Prostate gland (tissue), 2 donors: ENCODE results near the gene KANSL1. TPM values are rescaled to one million over a fixed set of nuclear protein-coding genes. Genes with fewer than 3 reads are reported as not detected.

Experiments
- DNase-seq: peaks from one replicate; pipeline ENCODE4 v3.0.0-alpha.2; 2019; ENCODE audit warnings: low spot score
- H3K27ac ChIP-seq, 2 donors: fragments of 200-600 bp; sonication (generic); 2 replicates each; pipeline ENCODE4 v1.5.1; 2017 to 2019
- H3K27me3 ChIP-seq: fragments of 200-600 bp; sonication (generic); replicated peaks from 2 replicates; pipeline ENCODE4 v1.5.1; 2019; ENCODE audit not compliant: insufficient read depth
- H3K36me3 ChIP-seq, 2 donors: fragments of 200-600 bp; sonication (generic); 1 replicate in 1 of 2; 2 replicates in 1 of 2; pipeline versions ENCODE4 v1.5.1 to v1.8.1; 2017 to 2019
- H3K4me1 ChIP-seq: fragments of 200-600 bp; sonication (generic); replicated peaks from 2 replicates; pipeline ENCODE4 v1.5.1; 2019
- H3K4me3 ChIP-seq, 2 donors: fragments of 200-600 bp; sonication (generic); 2 replicates each; pipeline ENCODE4 v1.5.1; 2017 to 2019
- H3K9me3 ChIP-seq: fragments of 200-600 bp; sonication (generic); 2 replicates; pipeline ENCODE4 v1.5.1; 2017
- CTCF ChIP-seq, 4 experiments: fragments of 200-600 bp in 2 of 4; fragments of 450-650 bp in 2 of 4; sonication (generic) in 2 of 4; IDR thresholded peaks; 1 replicate in 3 of 4; 2 replicates in 1 of 4; pipeline ENCODE4 v1.5.1; 2016 to 2019; ENCODE audit warnings: antibody characterized with exemption in 4 of 4, mild to moderate bottlenecking in 2 of 4, moderate library complexity in 2 of 4
- POLR2A ChIP-seq: fragments of 450-650 bp; IDR thresholded peaks from one replicate; pipeline ENCODE4 v1.6.1; 2016; ENCODE audit warnings: antibody characterized with exemption, mild to moderate bottlenecking
- POLR2AphosphoS5 ChIP-seq: sonication (generic); formaldehyde crosslinking; IDR thresholded peaks from one replicate; pipeline ENCODE4 v1.6.1; 2017; ENCODE audit warnings: antibody characterized with exemption
- WGBS: methylation state at CpG from one replicate; pipeline ENCODE4 v1.1.5; 2018; 5-methylcytosine and 5-hydroxymethylcytosine counted together
- intact Hi-C: fragments of 100-400 bp; cut with DNase I; formaldehyde crosslinking; loops from one replicate; pipeline ENCODE4 v1.14.2; 2022
- total RNA-seq, 2 donors: library from RNA; depleted of rRNA; stranded (reverse); fragments of >200 nt; gene quantifications; one replicate each; pipeline ENCODE4 v1.1.0, GENCODE V29; 2016

Gene KANSL1
- total RNA-seq, 2 donors from 2014 or later, result 60.4 to 109 TPM

GRCh38 chr17:46195217-46195855, 2.1 kb upstream of the KANSL1 start:
- Histone ChIP-seq H3K27me3 (no peaks in the 10 kb centered on the region), H3K9me3 (no peaks in the 10 kb centered on the region), H3K36me3 (no peaks in the 10 kb centered on the region), H3K4me1 (no peaks in the 10 kb centered on the region), H3K4me3 (no peak overlapping the region), H3K27ac (no peak overlapping the region)
- 80% methylated on average over 5 of the region's 5 CpGs for WGBS
- no peak for DNase-seq
- no peak for TF ChIP-seq POLR2A
- TF ChIP-seq CTCF (IDR thresholded peaks at IDR 0.05), result no peak
- TF ChIP-seq POLR2AphosphoS5, result no peak
- intact Hi-C loops, result no loop called here

DNA sequence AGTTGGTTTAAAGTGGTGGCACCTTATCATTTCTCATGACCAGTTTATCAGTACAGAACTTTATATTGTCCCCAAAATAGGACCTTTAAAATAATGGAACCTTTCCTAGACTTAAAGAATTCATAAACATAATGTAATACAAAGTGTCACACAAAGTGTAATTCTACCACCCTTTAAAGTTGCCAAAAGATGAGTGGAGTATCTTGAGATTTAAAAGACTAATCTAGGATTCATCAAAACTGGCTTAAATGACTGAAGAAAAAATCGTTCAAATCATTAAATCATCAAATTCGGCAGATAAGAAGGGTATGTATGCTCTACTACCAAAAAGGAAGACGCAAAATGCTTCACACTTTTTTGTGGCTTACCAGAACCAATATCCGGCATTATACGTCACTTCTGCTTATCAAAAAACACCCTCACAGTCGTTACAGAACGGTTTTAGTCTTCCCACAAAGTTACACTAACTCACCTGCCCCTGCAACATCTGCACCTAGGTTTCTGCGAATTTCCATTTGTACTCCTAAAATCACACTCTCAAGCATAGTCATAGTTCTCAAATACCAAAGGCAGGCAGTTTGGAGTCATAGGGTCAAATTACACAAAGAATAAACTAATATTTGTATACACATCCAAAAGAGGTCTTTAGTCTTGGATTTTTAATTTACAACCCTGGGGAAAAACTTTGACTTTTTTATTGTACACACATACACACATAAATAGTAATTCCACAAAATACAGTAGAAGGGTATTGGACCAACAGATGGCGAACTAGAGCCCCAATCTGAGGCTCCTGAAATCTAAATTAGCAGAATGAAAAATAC, 1.4 kb upstream of the KANSL1 start:
- WGBS, result 50% methylated on average over 9 of the region's 9 CpGs
- Histone ChIP-seq H3K27ac (peak overlapping the region; percentile 100), H3K9me3 (no peaks in the 10 kb centered on the region), H3K4me1 (no peaks in the 10 kb centered on the region), H3K4me3 (peak overlapping the region; percentile 95 to 98), H3K27me3 (no peaks in the 10 kb centered on the region), H3K36me3 (no peaks in the 10 kb centered on the region)
- intact Hi-C loops, result no loop called here
- no peak for DNase-seq
- TF ChIP-seq CTCF (IDR thresholded peaks at IDR 0.05), result peak in 2 of 4 experiments; percentile 13 to 32
- TF ChIP-seq POLR2AphosphoS5, result no peak

DNA sequence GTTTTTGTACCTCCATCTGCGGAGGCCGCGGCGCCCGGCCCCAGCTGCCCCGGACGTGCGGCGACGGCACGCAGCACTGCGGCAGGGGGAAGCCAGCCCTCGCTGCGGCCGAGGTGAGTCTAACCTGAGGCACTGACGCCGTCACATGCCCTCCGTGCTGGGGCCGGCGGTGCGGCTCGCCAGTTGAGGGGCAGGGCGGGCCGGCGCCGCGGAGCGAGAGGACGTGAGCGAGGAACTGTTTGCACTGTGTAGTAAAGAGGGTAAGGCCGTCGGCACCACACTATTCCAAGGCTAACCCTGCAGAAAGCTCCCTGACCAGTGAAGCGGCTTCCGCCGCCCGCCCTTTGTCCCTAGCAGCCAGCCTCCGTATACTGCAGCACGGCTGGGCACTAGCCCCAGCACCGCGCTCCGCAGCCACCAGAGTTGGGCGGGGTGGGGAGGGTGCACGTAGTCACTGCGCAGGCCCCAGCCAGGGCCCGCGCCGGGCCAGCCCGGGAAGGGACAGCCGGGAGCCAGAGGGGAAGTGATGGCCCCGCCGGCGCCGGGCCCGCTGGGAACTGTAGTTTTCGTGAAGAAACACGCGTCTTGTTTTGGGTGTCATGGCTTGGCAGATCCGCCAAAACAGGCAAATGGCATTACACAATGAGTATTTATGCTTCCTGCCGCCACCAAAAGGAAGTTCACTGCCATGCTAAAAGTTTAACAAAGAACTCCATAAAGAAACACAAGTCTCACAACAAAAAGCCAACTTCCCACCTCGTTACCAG, 580 bp upstream of the KANSL1 start:
- H3K4me3 ChIP-seq, result peak overlapping the region; percentile 95 to 98
- H3K36me3 ChIP-seq, result no peaks in the 10 kb centered on the region
- peak overlapping the region; percentile 100 for H3K27ac ChIP-seq
- peak; percentile 93 for DNase-seq
- WGBS, result under 1% methylated on average over 54 of the region's 60 CpGs
- no peaks in the 10 kb centered on the region for H3K9me3 ChIP-seq
- intact Hi-C loops, result no loop called here
- TF ChIP-seq POLR2AphosphoS5 (peak; percentile 91), CTCF (IDR thresholded peaks at IDR 0.05) (peak in 3 of 4 experiments; percentile 12 to 45 (median 33)), POLR2A (peak; percentile 80)
- H3K4me1 ChIP-seq, result no peaks in the 10 kb centered on the region
- no peaks in the 10 kb centered on the region for H3K27me3 ChIP-seq

GRCh38 chr17:46192439-46193150, 634 bp downstream of the KANSL1 start:
- WGBS, result under 1% methylated on average over 34 of the region's 60 CpGs
- H3K4me1 ChIP-seq, result no peaks in the 10 kb centered on the region

More at GRCh38 chr17:46192439-46193150, 634 bp downstream of the KANSL1 start:
- H3K27ac ChIP-seq, result peak overlapping the region; percentile 100
- no peaks in the 10 kb centered on the region for H3K27me3 ChIP-seq
- H3K9me3 ChIP-seq, result no peaks in the 10 kb centered on the region
- peak; percentile 59 for DNase-seq
- peak; percentile 11 for TF ChIP-seq POLR2AphosphoS5
- TF ChIP-seq CTCF (IDR thresholded peaks at IDR 0.05), result no peak
- TF ChIP-seq POLR2A, result peak; percentile 17
- intact Hi-C loops, result no loop called here
- H3K4me3 ChIP-seq, result peak overlapping the region; percentile 95 to 98
- no peaks in the 10 kb centered on the region for H3K36me3 ChIP-seq
